ENCODE results near the gene GCK.

- TF ChIP-seq POLR2A (IDR thresholded peaks at IDR 0.05) (no peak), CTCF (IDR thresholded peaks at IDR 0.05) (no peak), EP300 (IDR thresholded peaks at IDR 0.05) (no peak), POLR2AphosphoS5 (IDR thresholded peaks at IDR 0.05) (no peak)
Observed at GRCh38 chr7:44101966-44102845, 87.0 kb downstream of the GCK start.

Data from sigmoid colon (tissue), 4 donors.